HFFc6 (cell line): Measurements from ENCODE around the gene CELA2A. TPM values are rescaled to one million over a fixed set of nuclear protein-coding genes. Genes with fewer than 3 reads are reported as not detected.
"Not testable (repeated sequence)": the region's sequence is repeated elsewhere in the genome, so short reads cannot be mapped to it uniquely, and the experiment has no call there.

Source experiments
- DNase-seq: peaks from one replicate; pipeline ENCODE4 v3.0.0-alpha.2; 2018
- H3K27ac Mint-ChIP-seq: 2 replicates; pipeline ENCODE4 v1.8.0; 2020; ENCODE audit warnings: mild to moderate bottlenecking, mixed read lengths
- H3K27me3 Mint-ChIP-seq: 2 replicates; pipeline ENCODE4 v1.8.0; 2021; ENCODE audit warnings: mild to moderate bottlenecking, moderate library complexity, mixed read lengths; ENCODE audit not compliant: insufficient read depth
- H3K36me3 Mint-ChIP-seq: 2 replicates; pipeline ENCODE4 v1.8.0; 2021; ENCODE audit warnings: low read depth, mixed read lengths
- H3K4me1 Mint-ChIP-seq: 2 replicates; pipeline ENCODE4 v1.8.0; 2020; ENCODE audit warnings: low read depth, mixed read lengths
- H3K4me3 Mint-ChIP-seq: 2 replicates; pipeline ENCODE4 v1.8.0; 2020; ENCODE audit warnings: mild to moderate bottlenecking, moderate library complexity, mixed read lengths
- H3K9me3 Mint-ChIP-seq: 2 replicates; pipeline ENCODE4 v1.8.0; 2020; ENCODE audit warnings: mild to moderate bottlenecking, mixed read lengths
- total RNA-seq, 6 experiments: library from RNA; stranded (reverse); fragmentation: NEBNext Ultra II Directional; extraction: Animal tissue kit (Norgen Biotek cat#: 25700); gene quantifications; 2 replicates in 1 of 6; 3 replicates in 5 of 6; pipeline ENCODE4 v1.2.3, GENCODE V29; 2021
- TF ChIP-seq, protein P1 (sequence below): fragments of 200-600 bp; sonication (generic); IDR thresholded peaks from 2 replicates; pipeline ENCODE4 v1.5.0; 2021; ENCODE audit warnings: antibody characterized with exemption, mild to moderate bottlenecking

Gene CELA2A
- total RNA-seq, 6 experiments from 2014 or later = not detected

- DNase-seq = no peak
- H3K27me3 Mint-ChIP-seq = peaks cover 31% of the 10 kb centered on the region
- no peaks in the 10 kb centered on the region for H3K4me1 Mint-ChIP-seq
- no peaks in the 10 kb centered on the region for H3K9me3 Mint-ChIP-seq
- no peak overlapping the region for H3K4me3 Mint-ChIP-seq
- H3K36me3 Mint-ChIP-seq = no peaks in the 10 kb centered on the region
- TF ChIP-seq, protein P1, sequence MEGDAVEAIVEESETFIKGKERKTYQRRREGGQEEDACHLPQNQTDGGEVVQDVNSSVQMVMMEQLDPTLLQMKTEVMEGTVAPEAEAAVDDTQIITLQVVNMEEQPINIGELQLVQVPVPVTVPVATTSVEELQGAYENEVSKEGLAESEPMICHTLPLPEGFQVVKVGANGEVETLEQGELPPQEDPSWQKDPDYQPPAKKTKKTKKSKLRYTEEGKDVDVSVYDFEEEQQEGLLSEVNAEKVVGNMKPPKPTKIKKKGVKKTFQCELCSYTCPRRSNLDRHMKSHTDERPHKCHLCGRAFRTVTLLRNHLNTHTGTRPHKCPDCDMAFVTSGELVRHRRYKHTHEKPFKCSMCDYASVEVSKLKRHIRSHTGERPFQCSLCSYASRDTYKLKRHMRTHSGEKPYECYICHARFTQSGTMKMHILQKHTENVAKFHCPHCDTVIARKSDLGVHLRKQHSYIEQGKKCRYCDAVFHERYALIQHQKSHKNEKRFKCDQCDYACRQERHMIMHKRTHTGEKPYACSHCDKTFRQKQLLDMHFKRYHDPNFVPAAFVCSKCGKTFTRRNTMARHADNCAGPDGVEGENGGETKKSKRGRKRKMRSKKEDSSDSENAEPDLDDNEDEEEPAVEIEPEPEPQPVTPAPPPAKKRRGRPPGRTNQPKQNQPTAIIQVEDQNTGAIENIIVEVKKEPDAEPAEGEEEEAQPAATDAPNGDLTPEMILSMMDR = no peak
- no peak overlapping the region for H3K27ac Mint-ChIP-seq
Measured at GRCh38 chr1:15468145-15468544, 11.6 kb downstream of the CELA2A start.

GRCh38 chr1:15469361-15469760 lies 12.8 kb downstream of the CELA2A start:
- no peaks in the 10 kb centered on the region for H3K9me3 Mint-ChIP-seq
- H3K4me3 Mint-ChIP-seq = no peak overlapping the region
- H3K27me3 Mint-ChIP-seq = peaks cover 31% of the 10 kb centered on the region
- TF ChIP-seq, protein P1 = no peak
- no peaks in the 10 kb centered on the region for H3K36me3 Mint-ChIP-seq
- no peak overlapping the region for H3K27ac Mint-ChIP-seq
- no peak for DNase-seq
- no peaks in the 10 kb centered on the region for H3K4me1 Mint-ChIP-seq

DNA sequence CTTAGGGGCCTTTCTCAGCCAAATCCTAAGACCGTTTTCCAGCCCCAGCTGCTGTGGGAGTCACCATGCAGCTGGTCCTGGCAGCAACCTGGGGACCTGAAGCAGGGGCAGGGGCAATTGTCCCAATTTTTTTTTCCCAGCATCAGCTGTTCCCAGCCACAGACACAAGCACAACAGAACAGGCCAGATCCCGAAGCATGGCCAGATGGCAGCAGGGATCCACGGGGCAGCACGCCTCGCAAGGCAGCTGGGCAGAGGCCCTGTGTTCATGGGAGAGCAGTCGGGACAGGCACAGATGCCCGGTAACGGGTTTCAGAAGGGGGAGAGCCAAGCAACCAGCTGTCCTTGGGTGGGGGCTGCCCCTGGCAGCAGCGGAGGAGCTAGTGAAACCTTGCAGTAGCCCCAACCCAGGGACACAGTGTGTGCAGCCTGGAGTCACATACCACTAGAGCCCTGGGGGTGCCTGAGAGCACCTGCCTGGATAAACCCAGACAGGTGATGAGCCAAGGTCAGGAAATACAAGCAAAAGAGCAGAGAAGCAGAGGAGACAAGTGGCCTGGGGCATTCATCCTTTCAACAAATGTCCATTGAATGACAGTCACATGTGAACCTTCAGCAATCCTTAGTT lies 13.4 kb downstream of the CELA2A start:
- peaks cover 31% of the 10 kb centered on the region for H3K27me3 Mint-ChIP-seq
- not testable (repeated sequence) for H3K36me3 Mint-ChIP-seq, H3K27ac Mint-ChIP-seq, H3K9me3 Mint-ChIP-seq, DNase-seq, H3K4me1 Mint-ChIP-seq, H3K4me3 Mint-ChIP-seq

GRCh38 chr1:15471067-15471466 lies 14.5 kb downstream of the CELA2A start:
- not testable (repeated sequence) for H3K4me1 Mint-ChIP-seq, DNase-seq, H3K9me3 Mint-ChIP-seq, H3K4me3 Mint-ChIP-seq, H3K36me3 Mint-ChIP-seq, H3K27ac Mint-ChIP-seq
- H3K27me3 Mint-ChIP-seq = peaks cover 34% of the 10 kb centered on the region

DNA sequence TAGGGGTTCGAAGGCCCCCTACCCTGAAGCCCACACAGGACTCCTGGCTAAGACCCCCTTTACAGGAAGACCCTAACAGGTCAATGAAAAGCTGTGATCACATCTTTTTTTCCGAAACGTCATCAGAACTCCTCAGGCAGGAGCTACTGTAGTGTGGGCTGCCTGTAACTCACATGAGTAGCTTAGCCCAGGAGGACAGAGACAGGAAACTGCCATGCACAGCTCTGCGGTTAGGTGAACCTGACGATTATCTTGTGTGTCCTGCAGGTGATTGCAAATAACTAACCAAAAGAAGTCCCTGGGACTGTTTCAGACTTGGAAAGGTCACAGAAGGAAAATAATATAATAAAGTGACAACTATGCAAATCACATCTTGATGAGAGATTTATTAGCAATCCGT lies 15.2 kb downstream of the CELA2A start:
- H3K4me3 Mint-ChIP-seq, H3K27ac Mint-ChIP-seq, H3K4me1 Mint-ChIP-seq, DNase-seq, H3K36me3 Mint-ChIP-seq, H3K9me3 Mint-ChIP-seq: not testable (repeated sequence)
- peaks cover 33% of the 10 kb centered on the region for H3K27me3 Mint-ChIP-seq

DNA sequence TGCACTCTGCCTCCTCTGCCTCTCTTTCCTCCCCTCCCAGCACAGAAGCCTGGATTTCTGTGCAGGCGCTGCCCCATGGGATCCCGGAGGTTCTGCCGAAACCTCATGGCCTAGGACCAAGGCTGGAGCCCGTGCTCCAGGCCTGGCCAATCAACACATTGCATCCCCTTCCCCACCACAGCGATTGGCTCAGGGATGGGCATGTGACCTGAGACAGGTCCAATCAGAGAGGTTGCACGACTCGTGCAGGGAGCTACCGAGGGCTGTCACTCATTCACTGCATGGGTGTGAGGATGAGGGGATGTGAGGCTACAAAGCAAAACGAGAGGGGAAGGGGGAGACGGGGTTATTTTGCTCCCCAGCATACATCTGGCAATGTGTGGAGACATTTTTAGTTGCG lies 16.1 kb downstream of the CELA2A start:
- TF ChIP-seq, protein P1 = no peak
- H3K36me3 Mint-ChIP-seq = no peaks in the 10 kb centered on the region
- H3K4me3 Mint-ChIP-seq = no peak overlapping the region
- DNase-seq = no peak
- H3K27ac Mint-ChIP-seq = no peak overlapping the region
- no peaks in the 10 kb centered on the region for H3K9me3 Mint-ChIP-seq
- peaks cover 32% of the 10 kb centered on the region for H3K27me3 Mint-ChIP-seq
- H3K4me1 Mint-ChIP-seq = no peaks in the 10 kb centered on the region

DNA sequence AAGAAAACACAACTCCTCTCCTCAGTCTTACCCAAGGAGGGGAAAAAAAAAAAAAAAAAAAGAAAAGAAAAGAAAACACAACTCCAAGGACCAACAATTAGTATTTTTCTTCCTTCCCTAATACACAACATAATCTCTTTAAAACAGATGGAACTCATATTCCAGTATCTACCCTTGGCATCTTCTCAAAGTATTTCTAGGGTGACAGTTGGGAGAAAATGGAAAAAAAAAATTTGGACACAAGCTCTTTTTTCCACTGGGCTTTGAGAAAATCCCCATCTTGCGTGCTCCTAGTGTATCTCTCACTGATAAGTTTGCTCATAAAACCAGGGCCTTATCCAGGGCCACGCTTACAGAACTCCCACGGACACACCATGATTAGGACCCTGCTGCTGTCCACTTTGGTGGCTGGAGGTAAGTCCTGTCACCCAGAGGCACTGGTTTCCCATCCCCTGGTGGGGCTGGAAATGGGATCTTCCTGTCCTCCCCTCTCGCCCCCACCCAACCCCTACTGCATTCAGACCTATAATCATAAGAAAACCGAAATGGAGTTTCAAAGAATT lies 19.3 kb downstream of the CELA2A start, which contains the start of gene CELA2B:
CELA2B (plus strand) TSS at position 353 of the 563 bp plus-strand sequence; CDS start at position 375, 22 bp downstream.
- Mint-ChIP-seq H3K27me3 (peaks cover 23% of the 10 kb centered on the region), H3K4me1 (no peaks in the 10 kb centered on the region), H3K4me3 (no peak within 1 kb of the TSS), H3K36me3 (no peaks in the 10 kb centered on the region), H3K27ac (no peak within 1 kb of the TSS), H3K9me3 (no peaks in the 10 kb centered on the region)
- TF ChIP-seq, protein P1 = no peak
- DNase-seq = no peak
